Ectodermal cell (in vitro differentiated cells): ENCODE measurements around the gene CFAP107.
"Not testable (repeated sequence)": the region's sequence is repeated elsewhere in the genome, so short reads cannot be mapped to it uniquely, and the experiment has no call there.

ENCODE experiments used
- H3K27ac ChIP-seq: 2 replicates; pipeline ENCODE4 v1.7.0; 2013; ENCODE audit warnings: mild to moderate bottlenecking, low read depth, low read length; ENCODE audit not compliant: insufficient read depth, poor library complexity, severe bottlenecking
- H3K27me3 ChIP-seq: 2 replicates; pipeline ENCODE4 v1.7.0; 2013; ENCODE audit warnings: mild to moderate bottlenecking, low read length; ENCODE audit not compliant: insufficient read depth, control insufficient read depth, poor library complexity, severe bottlenecking
- H3K36me3 ChIP-seq: one replicate; pipeline ENCODE4 v1.7.0; 2013; ENCODE audit warnings: low read length; ENCODE audit not compliant: control insufficient read depth, insufficient read depth
- H3K4me1 ChIP-seq: one replicate; pipeline ENCODE4 v1.7.0; 2013; ENCODE audit warnings: low read length; ENCODE audit not compliant: control insufficient read depth, insufficient read depth
- H3K4me3 ChIP-seq: 2 replicates; pipeline ENCODE4 v1.7.0; 2013; ENCODE audit warnings: low read depth, low read length, control low read depth; ENCODE audit not compliant: insufficient read depth
- H3K9me3 ChIP-seq: 2 replicates; pipeline ENCODE4 v1.7.0; 2013; ENCODE audit warnings: mild to moderate bottlenecking, low read length, moderate library complexity; ENCODE audit not compliant: control insufficient read depth
- WGBS, 2 experiments: methylation state at CpG; one replicate each; pipeline ENCODE4 v1.1.7; 2013; ENCODE audit warnings: missing lambda C conversion rate in 2 of 2; 5-methylcytosine and 5-hydroxymethylcytosine counted together

Gene CFAP107

GRCh38 chr1:12774801-12775345, 28.9 kb downstream of the CFAP107 start:
- H3K9me3 ChIP-seq = no peaks in the 10 kb centered on the region

GRCh38 chr1:12775443-12775842, 29.4 kb downstream of the CFAP107 start:
- 92% methylated on average over 8 of the region's 8 CpGs for WGBS, 2 experiments
- H3K9me3 ChIP-seq = no peaks in the 10 kb centered on the region
- H3K36me3 ChIP-seq = no peaks in the 10 kb centered on the region
- H3K4me1 ChIP-seq = no peaks in the 10 kb centered on the region
- no peak overlapping the region for H3K27ac ChIP-seq
- no peak overlapping the region for H3K4me3 ChIP-seq
- no peaks in the 10 kb centered on the region for H3K27me3 ChIP-seq

More at GRCh38 chr1:12774801-12775345, 28.9 kb downstream of the CFAP107 start:
- Histone ChIP-seq H3K4me1 (no peaks in the 10 kb centered on the region), H3K27me3 (no peaks in the 10 kb centered on the region), H3K27ac (no peak overlapping the region), H3K4me3 (no peak overlapping the region), H3K36me3 (no peaks in the 10 kb centered on the region)
- 90 to 95% methylated on average over 5 of the region's 5 CpGs for WGBS, 2 experiments

GRCh38 chr1:12776801-12777557, 31.0 kb downstream of the CFAP107 start:
- 93 to 95% methylated on average over 15 of the region's 15 CpGs for WGBS, 2 experiments
- Histone ChIP-seq H3K27me3 (no peaks in the 10 kb centered on the region), H3K9me3 (no peaks in the 10 kb centered on the region), H3K4me1 (no peaks in the 10 kb centered on the region), H3K36me3 (no peaks in the 10 kb centered on the region), H3K4me3 (no peak overlapping the region), H3K27ac (no peak overlapping the region)

GRCh38 chr1:12778061-12778460, 32.1 kb downstream of the CFAP107 start:
- Histone ChIP-seq H3K27ac (no peak overlapping the region), H3K4me1 (no peaks in the 10 kb centered on the region), H3K36me3 (no peaks in the 10 kb centered on the region), H3K4me3 (no peak overlapping the region), H3K27me3 (no peaks in the 10 kb centered on the region), H3K9me3 (no peaks in the 10 kb centered on the region)
- WGBS, 2 experiments = 95 to 99% methylated on average over 4 of the region's 4 CpGs

GRCh38 chr1:12778907-12779306, 32.9 kb downstream of the CFAP107 start:
- WGBS, 2 experiments = 89 to 92% methylated on average over 6 of the region's 6 CpGs
- Histone ChIP-seq H3K36me3 (no peaks in the 10 kb centered on the region), H3K9me3 (no peaks in the 10 kb centered on the region), H3K4me3 (no peak overlapping the region), H3K4me1 (no peaks in the 10 kb centered on the region), H3K27ac (no peak overlapping the region), H3K27me3 (no peaks in the 10 kb centered on the region)

GRCh38 chr1:12781488-12781887, 35.5 kb downstream of the CFAP107 start:
- not testable (repeated sequence) for H3K27me3 ChIP-seq, H3K4me3 ChIP-seq, H3K27ac ChIP-seq, H3K36me3 ChIP-seq, H3K9me3 ChIP-seq, H3K4me1 ChIP-seq
- 31 to 36% methylated on average over 3 of the region's 5 CpGs for WGBS, 2 experiments

- WGBS, 2 experiments = 48 to 57% methylated on average over 6 of the region's 7 CpGs
- not testable (repeated sequence) for H3K4me3 ChIP-seq, H3K4me1 ChIP-seq, H3K9me3 ChIP-seq, H3K27ac ChIP-seq, H3K36me3 ChIP-seq, H3K27me3 ChIP-seq
These were observed 37.8 kb downstream of the CFAP107 start for GRCh38 chr1:12783783-12784182.

GRCh38 chr1:12784729-12785128, 38.7 kb downstream of the CFAP107 start:
- not testable (repeated sequence) for H3K4me3 ChIP-seq, H3K4me1 ChIP-seq, H3K27me3 ChIP-seq, H3K9me3 ChIP-seq, H3K36me3 ChIP-seq, H3K27ac ChIP-seq
- WGBS, 2 experiments = 93 to 95% methylated on average over 6 to 7 of the region's 8 CpGs

- not testable (repeated sequence) for H3K36me3 ChIP-seq, H3K27ac ChIP-seq, H3K4me3 ChIP-seq, H3K9me3 ChIP-seq, H3K4me1 ChIP-seq, H3K27me3 ChIP-seq
- WGBS, 2 experiments = 88% methylated on average over 2 of the region's 5 CpGs; no CpG with 5 or more reads in 1 of the 2 experiments
These were observed 45.1 kb downstream of the CFAP107 start, which contains the start of gene PRAMEF1 for GRCh38 chr1:12791097-12791496. Gene PRAMEF1, plus strand, starts transcription at chr1:12791397. Its CDS starts 1,831 bp downstream, at chr1:12793228.

GRCh38 chr1:12798911-12799310, 52.9 kb downstream of the CFAP107 start:
- Histone ChIP-seq H3K4me1 (no peaks in the 10 kb centered on the region), H3K27me3 (no peaks in the 10 kb centered on the region), H3K36me3 (no peaks in the 10 kb centered on the region), H3K9me3 (peaks cover 2% of the 10 kb centered on the region), H3K4me3 (no peak overlapping the region), H3K27ac (no peak overlapping the region)
- WGBS, 2 experiments = 64 to 68% methylated on average over 4 of the region's 4 CpGs
